Measurements from ENCODE around the gene MATN4.
"Not testable (repeated sequence)": the region's sequence is repeated elsewhere in the genome, so short reads cannot be mapped to it uniquely, and the experiment has no call there.

MATN4 gene

GRCh38 chr20:45308117-45308778 is at the start of gene MATN4:
Gene MATN4, minus strand, starts transcription at chr20:45308299. Its CDS starts 2,717 bp downstream, at chr20:45305582.
- no peak for DNase-seq (ENCODE audit: low read depth, low spot score)

GRCh38 chr20:45355209-45356084 is 47.3 kb upstream of the MATN4 start:
- no peak for DNase-seq (ENCODE audit: low read depth, low spot score)

- DNase-seq (ENCODE audit: low read depth, low spot score), result no peak
Observed at GRCh38 chr20:45354423-45355208, 46.5 kb upstream of the MATN4 start.

- no peak for DNase-seq (ENCODE audit: low read depth, low spot score)
Observed at GRCh38 chr20:45353746-45354145, 45.6 kb upstream of the MATN4 start.

GRCh38 chr20:45352729-45353128 is 44.6 kb upstream of the MATN4 start:
- no peak for DNase-seq (ENCODE audit: low read depth, low spot score)

- not testable (repeated sequence) for DNase-seq (ENCODE audit: low read depth, low spot score)
Observed at GRCh38 chr20:45350795-45351194, 42.7 kb upstream of the MATN4 start.

GRCh38 chr20:45350217-45350616 is 42.1 kb upstream of the MATN4 start:
- DNase-seq (ENCODE audit: low read depth, low spot score), result no peak

GRCh38 chr20:45347936-45348778 is 40.1 kb upstream of the MATN4 start, which contains the start of gene SDC4:
Gene SDC4, minus strand, starts transcription at chr20:45348424. Its CDS starts 40 bp downstream, at chr20:45348384.
- DNase-seq (ENCODE audit: low read depth, low spot score), result no peak

GRCh38 chr20:45347297-45347935 is 39.3 kb upstream of the MATN4 start:
- DNase-seq (ENCODE audit: low read depth, low spot score), result no peak

GRCh38 chr20:45346851-45347250 is 38.8 kb upstream of the MATN4 start:
- no peak for DNase-seq (ENCODE audit: low read depth, low spot score)

GRCh38 chr20:45346291-45346718 is 38.2 kb upstream of the MATN4 start:
- no peak for DNase-seq (ENCODE audit: low read depth, low spot score)

- no peak for DNase-seq (ENCODE audit: low read depth, low spot score)
Observed at GRCh38 chr20:45345104-45345936, 37.2 kb upstream of the MATN4 start.

GRCh38 chr20:45344168-45344860 is 36.2 kb upstream of the MATN4 start:
- no peak for DNase-seq (ENCODE audit: low read depth, low spot score)

- no peak for DNase-seq (ENCODE audit: low read depth, low spot score)
Observed at GRCh38 chr20:45343532-45344167, 35.6 kb upstream of the MATN4 start.

GRCh38 chr20:45342855-45343531 is 34.9 kb upstream of the MATN4 start:
- no peak for DNase-seq (ENCODE audit: low read depth, low spot score)

GRCh38 chr20:45341939-45342854 is 34.1 kb upstream of the MATN4 start:
- DNase-seq (ENCODE audit: low read depth, low spot score), result no peak

GRCh38 chr20:45341579-45341938 is 33.5 kb upstream of the MATN4 start:
- no peak for DNase-seq (ENCODE audit: low read depth, low spot score)

Data from brain pericyte (primary cell).